Upper lobe of left lung (tissue), 4 donors: Measurements from ENCODE around the gene MAGI2.

ENCODE experiments used
- EP300 ChIP-seq, 4 donors: sonication (generic); formaldehyde crosslinking; IDR thresholded peaks; one replicate each; pipeline ENCODE4 v1.5.1; 2017; ENCODE audit warnings: antibody characterized with exemption in 4 of 4, control low read depth in 2 of 4
- POLR2A ChIP-seq, 4 donors: fragments of 450-650 bp; IDR thresholded peaks; one replicate each; pipeline ENCODE4 v1.5.1; 2016 to 2017; ENCODE audit warnings: antibody characterized with exemption in 4 of 4, mild to moderate bottlenecking in 2 of 4
- POLR2AphosphoS5 ChIP-seq, 2 donors: sonication (generic); formaldehyde crosslinking; IDR thresholded peaks; one replicate each; pipeline ENCODE4 v1.5.1; 2017; ENCODE audit warnings: antibody characterized with exemption in 2 of 2
- TF ChIP-seq, protein P1 (sequence below), 6 experiments: fragments of 450-650 bp in 4 of 6; fragments of 200-600 bp in 2 of 6; sonication (generic) in 2 of 6; IDR thresholded peaks; one replicate each; pipeline ENCODE4 v1.5.1; 2016 to 2019; ENCODE audit warnings: antibody characterized with exemption in 6 of 6

DNA sequence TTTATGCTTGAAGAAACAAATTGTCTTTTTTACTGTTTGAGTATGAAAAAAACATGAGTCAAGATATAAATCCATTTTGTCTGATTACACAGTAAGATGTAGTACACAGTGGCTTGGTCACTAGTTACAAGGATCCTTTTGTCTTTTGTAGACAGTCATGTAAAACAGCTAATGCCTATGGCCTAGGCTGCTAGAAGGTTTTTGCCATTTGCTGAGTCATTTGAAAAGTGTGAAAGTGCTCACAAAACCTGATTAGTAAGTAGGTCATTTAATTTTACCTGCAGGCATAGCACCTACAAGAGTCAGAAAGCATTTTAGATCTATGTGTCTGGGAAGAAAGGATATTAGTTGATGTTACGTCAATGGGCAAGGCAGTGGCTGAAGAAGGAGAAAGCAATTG lies 819.4 kb downstream of the MAGI2 start:
- TF ChIP-seq POLR2A (IDR thresholded peaks at IDR 0.05) (no peak), POLR2AphosphoS5 (IDR thresholded peaks at IDR 0.05) (no peak), EP300 (IDR thresholded peaks at IDR 0.05) (no peak)
- TF ChIP-seq, protein P1, sequence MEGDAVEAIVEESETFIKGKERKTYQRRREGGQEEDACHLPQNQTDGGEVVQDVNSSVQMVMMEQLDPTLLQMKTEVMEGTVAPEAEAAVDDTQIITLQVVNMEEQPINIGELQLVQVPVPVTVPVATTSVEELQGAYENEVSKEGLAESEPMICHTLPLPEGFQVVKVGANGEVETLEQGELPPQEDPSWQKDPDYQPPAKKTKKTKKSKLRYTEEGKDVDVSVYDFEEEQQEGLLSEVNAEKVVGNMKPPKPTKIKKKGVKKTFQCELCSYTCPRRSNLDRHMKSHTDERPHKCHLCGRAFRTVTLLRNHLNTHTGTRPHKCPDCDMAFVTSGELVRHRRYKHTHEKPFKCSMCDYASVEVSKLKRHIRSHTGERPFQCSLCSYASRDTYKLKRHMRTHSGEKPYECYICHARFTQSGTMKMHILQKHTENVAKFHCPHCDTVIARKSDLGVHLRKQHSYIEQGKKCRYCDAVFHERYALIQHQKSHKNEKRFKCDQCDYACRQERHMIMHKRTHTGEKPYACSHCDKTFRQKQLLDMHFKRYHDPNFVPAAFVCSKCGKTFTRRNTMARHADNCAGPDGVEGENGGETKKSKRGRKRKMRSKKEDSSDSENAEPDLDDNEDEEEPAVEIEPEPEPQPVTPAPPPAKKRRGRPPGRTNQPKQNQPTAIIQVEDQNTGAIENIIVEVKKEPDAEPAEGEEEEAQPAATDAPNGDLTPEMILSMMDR (IDR thresholded peaks at IDR 0.05) = no peak
